IPS DF 19.7 (cell line): ENCODE results near the gene ARL15.

Source experiments
- DNase-seq: peaks from one replicate; pipeline ENCODE4 v3.0.0-alpha.2; 2013; ENCODE audit warnings: low read depth, low spot score

ARL15 gene

DNA sequence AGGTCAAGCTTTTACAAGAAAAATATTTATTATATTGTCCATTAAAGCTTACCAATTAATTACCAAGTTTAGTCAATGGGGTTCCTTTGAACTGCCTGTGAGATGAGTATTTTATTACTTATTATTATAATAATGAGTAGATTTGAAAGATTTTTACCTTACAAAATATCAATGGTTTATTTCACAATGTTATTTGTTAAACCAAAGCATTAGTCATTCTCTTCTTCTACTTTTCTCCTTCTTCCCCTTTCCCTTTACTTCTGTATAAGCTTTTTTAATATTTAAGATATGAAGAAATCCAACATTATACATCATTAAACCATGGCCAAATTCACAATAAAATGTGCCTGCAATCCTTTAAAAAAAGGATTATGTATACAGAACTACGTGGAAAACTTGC, 369.5 kb downstream of the ARL15 start:
- no peak for DNase-seq

DNA sequence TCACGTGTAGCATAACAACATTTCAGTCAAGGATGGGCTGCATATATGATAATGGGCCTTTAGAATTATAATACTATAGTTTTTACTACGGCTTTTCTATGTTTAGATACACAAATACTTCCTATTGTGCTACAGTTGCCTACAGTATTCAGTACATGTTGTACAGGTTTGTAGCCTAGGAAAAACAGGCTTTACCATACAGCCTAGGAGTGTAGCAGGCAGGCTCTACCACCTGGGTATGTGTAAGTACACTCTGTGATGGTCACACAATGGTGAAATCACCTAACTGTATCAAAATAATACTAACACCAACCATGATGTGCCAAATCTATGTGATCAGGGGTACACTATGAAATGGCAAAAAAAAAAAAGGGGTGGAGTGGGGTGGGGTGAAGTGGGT, 372.9 kb downstream of the ARL15 start:
- no peak for DNase-seq

DNA sequence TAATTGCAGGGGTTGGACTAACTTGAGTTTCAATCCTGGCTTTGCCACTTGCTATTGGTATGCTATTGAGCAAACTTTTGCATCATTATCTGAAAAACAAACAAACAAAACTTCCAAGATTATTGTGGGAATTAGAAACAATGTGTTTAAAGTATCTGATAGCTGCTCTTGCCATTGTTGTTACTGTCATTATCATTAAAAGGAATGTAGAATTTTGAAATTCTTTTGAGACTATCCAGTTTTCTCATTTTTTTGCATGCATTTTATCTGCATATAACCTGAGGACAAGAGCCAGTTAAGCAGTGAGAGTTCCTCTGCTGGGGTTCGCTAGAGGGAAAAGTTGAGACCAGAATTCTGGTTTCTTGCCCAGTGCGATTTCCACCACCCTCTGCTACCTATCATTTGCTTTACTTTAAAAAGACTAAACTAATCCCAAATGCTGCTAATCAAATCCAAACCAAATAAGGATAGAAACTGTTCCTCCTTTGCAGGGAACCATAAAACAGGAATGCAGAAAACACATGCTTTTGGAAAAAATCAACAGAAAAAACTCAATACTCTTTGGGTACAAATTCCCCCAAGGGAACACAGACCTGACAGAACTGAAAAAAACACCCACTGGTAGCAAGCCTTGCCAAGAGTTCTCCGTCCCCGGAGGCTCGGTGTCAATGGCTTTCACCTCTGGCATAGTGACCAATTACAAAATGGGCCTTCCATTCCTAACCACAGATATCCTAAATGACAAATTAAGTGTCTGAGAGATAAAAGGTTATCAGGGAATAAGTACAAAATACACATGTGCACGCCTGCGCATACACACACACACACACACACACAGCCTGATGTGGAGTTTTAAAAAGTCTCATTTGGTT, 373.7 kb downstream of the ARL15 start:
- DNase-seq, result no peak

DNA sequence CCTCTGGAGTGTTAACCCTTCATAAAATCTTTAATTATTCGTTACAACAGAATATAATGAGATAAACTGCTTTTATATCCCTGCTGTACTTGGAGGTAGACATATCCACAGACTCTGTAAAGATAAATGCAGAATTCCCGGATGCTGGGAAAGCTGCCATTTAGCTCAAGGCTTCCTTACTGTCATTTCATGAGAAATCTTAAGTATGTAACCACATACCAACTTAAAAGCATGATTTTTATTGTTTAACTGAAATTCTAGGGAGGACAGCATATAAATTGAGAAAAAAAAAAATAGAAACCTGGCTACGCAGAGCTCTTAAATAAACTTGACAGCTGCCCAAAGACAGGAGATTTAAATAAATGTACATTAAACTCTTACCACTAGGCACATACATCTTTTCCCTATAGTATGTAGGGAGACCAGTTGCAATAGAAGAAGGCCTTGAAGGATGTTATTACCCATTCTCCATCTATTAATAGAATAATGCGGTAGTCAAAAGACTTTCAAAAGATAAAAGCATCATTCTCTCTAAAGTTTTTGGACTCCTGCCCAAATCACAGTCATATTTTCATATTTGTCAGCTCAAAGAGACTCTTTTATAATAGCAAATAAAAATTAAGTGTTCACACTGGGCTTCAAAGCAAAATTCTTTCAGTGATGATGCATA, 376.1 kb downstream of the ARL15 start:
- no peak for DNase-seq

DNA sequence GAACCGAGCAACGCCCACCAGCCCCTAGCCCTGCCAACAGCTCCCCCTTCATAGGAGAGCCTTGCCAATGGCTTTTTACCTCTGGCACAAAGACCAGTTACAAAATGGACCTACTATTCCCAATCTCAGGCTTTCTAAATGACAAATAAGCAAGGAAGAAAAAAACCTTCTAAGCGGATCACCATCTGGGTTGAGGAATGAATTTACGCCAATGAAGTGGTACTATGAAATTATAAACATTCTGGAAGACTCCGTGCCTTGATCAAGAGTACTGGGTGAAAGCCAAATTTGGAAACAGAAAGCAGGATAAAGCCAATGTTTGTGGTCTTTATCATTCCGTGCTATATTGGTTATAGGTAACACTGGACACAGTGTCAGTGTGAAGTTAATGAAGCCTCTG, 378.0 kb downstream of the ARL15 start:
- no peak for DNase-seq

DNA sequence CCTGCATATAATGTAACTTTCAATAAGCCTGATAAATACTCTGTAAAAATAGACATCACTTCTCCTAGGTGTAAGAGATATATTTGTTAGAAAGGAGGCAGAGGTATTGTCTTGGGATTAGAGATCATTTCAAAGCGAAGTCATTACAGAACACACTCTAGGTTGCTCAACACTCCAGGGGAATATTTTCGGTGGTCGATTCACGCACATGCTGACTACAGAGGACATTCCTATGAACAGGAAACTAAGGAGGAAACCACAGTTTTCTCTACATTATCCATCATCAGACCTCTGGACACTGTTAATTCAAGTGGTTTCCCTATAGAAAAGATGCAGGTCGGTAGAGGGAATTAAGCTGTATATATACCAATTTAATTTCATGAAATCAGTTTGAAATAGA, 379.9 kb downstream of the ARL15 start:
- DNase-seq, result no peak

DNA sequence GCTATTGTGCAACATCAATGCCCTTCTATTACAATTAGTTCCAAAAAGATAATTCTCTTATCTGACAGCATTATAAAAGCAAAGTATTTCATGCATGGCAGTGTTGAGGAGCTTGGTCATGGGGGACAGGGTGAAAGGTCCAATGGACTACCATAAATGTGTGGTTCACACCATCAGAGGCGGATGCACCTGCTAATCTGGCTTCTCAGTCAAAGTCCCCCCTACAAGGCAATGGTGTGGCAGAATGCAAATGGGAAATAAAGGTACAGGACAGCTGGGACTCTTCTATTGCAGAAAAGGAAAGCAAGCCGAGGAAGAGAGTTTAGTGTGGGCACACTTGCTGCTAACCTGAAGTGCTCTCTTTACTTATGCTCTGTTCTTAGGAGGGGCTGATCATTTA, 380.8 kb downstream of the ARL15 start:
- DNase-seq, result no peak

DNA sequence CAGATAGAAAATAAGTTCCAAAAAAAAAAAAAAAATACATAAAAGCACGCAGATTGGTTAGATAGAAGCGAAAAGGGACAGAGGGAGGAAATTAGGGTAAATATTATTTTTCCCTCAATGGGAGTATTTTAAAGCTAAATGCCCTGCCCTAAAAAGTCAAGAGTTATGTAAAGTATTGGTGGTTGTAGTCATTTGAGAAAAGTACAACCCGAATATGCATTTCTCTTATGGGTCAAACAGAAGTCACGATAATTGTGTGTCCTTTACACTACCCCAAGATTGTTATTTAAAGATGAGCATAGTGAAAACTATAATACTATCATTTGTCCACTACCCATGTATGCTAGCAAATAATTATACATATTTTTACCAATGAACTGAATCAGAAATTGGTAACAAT, 381.2 kb downstream of the ARL15 start:
- DNase-seq, result no peak

DNA sequence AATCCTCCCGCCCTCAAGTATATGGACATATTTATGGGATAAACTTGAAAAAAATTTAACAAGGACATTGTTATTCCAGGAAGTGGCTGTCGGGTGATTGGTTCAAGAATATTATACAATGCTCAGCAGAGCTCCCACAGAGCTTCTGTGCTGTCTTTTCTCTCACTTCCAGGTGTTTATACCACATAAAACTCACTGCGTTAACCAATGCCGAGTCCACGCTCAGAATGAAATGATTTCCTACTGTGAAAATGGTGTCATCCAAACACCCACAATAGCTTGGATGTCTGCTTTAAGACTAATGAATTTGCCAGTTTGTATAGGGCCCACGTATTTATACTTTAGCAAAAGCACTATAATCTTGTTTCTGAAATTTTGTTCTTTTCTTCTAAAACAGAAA, 381.7 kb downstream of the ARL15 start:
- no peak for DNase-seq

DNA sequence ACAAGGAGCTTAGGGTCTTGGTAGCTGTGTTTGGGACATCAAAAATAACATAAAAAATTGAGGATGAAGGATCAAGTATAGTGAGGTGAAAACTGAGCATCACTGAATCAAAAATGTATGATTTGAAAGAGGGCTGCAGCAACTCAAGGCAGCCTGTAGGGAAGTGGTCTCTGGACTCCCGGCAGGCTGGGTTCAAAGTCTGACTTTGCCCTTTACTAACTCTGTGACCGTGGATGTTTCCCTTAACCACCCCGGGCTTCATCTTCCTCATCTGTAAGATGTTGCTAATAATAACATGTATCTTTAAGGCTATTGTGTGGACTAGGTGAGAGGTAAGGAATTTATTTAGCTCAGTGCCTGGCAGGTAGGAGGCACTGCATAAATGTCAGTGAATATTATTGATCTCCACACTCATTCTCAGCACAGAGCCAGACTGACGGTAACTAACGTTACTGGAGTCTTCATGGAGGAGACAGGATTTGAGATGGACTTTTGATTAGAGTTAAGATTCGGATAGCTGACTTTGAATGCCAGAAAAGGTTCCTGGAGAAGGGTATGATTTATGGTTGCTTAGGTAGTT, 382.6 kb downstream of the ARL15 start:
- no peak for DNase-seq

DNA sequence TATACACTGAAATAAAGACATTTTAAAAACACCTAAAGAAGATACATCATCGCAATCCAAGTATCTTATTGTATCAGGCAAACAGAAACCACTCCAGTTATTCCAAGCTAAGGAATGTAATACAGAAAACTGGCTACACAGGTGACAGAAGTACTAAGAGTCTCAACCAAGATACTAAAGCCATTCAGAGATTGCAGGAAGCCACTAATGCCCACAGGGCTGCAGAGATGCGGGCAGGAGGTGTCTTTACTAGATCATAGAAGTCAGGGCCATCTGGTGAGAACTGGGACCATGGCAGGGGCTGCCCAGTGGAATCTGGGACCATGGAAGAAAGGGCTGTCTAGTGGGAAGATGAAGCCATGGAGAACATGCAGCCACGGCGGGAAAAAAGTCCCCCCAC, 384.3 kb downstream of the ARL15 start:
- DNase-seq, result no peak

DNA sequence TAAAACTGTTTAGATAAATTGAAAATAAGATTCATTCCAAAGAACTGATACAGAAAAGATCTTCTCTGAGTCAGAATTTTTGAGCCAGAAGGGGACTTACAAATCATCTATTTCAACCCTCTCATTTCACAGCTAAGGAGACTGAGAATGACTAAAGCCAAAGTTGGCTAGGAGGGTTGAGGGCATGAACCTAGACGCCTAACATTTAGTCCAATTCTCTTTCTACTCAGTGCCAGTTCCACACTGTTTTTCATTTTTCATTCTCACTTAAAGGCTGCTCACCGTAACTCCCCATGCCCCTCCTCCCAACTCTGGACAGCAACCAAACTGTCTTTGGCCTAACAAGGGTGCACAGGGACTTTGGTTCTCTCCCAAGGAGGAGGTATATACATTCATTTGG, 386.0 kb downstream of the ARL15 start:
- DNase-seq, result no peak

DNA sequence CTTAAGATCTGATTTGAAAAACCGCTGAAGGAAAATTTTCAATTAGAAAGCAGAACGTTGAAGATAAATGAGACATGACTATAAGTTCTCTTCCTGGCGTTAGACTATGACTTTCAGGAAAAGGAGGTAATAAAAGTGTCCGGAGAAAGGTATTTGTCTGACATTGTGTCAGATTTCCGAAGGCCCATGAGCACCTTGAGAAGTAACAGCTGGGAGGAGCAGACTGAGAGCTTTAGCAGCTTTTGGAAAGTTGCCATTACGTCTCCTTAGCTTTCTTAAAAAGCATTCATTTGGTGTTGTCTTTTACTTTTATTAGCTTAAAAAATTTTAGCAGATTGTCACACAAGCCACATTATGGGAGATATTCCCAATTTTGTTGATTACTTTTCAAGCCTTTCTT, 386.4 kb downstream of the ARL15 start:
- DNase-seq, result no peak

DNA sequence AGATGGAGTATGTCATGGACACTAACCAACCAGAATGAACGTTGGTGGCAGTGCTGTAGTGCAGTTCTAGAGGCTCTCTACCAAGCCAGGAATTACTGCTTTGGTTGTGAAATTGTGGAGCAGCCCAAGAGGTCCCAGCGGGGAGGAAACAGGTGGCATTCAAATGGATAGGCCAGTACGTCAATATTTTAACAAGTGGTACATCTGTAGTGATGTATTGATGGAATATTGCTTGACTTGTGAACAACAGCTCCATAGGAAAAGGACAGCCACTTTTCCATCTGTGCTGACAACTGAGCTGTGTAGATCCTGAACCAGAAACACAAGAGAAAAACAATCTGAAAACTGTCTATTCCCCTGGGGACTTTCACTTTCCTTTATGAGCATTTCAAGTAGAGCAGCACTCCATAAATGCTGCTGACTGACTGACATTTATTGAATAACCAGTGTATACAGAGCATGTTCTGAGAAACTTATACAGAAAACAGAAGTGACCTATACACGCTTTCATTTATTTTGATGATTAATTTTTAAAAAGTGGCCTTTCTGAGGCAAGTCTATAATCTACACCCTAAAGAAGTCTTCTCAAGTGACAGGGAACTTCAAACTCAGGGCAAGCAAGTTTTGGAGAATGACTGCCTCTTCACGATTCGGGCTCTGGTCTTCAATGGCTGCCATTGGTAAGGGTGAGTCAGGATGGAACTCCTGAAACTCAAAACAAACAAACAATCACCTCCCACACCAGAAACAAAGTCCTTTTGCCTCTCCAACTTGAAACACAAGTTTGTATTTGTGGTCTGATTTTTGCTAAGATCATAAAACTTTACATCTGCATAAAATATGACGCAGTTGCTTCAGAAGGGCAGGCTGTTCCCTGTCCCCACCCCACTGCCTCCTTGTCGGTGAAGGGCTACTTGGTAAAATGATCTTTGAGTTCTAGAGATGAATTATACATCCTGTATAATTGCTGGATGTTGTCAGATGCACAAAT, 387.6 kb downstream of the ARL15 start:
- DNase-seq, result no peak

DNA sequence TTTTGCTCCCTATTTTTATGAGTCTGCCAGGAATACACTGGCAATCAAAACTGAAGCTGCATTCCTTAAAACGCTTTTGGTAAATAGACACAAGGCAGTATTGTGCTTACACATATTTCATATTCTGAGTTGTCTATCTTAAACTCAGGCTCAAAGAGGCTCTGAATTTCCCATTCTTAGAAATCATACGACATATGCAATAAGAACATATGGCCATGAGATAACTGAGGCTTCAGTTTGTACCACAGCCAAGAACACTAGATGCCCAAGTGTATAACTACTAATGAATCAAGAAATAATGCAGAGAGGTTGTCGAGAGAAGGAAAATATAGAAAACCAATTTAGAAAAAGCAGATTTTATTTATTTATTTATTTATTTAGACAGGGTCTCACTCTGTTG, 392.5 kb downstream of the ARL15 start:
- no peak for DNase-seq

DNA sequence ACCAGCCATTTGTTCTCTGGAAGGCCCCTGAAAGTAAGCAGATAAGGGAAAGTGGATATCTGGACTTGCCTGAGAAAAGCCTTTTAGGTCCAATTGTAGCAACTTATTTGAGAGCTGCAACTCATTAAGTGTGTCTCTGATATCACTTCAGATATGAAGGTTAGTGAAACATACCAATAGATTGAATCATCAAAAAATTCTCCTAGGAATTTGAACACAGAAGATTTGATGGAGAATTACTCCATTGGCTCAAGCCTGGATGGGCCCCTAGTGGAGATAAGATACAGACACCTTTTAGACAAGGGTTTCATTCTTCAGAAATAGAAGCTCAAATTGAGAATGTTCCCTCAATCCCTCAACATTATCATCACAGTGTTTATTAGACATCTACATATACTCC, 393.3 kb downstream of the ARL15 start:
- no peak for DNase-seq

DNA sequence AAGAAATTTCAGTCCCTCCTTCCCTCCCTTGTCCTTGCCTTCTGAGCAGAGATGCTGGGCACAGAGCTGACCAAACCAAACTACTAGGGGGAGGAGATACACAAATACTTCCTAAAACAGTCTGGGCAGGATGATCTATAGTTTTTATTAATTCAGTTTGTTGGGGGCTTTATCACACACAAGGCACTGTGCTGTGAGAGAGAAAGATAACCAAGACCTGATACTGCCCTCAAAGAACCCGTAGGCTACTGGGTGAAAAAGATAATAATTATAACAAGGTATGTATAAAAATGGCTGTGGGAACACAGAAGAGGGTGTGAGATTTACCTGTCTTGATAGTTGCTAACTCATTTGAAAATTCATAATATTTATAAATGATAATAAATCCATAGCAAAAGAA, 395.3 kb downstream of the ARL15 start:
- DNase-seq, result no peak

DNA sequence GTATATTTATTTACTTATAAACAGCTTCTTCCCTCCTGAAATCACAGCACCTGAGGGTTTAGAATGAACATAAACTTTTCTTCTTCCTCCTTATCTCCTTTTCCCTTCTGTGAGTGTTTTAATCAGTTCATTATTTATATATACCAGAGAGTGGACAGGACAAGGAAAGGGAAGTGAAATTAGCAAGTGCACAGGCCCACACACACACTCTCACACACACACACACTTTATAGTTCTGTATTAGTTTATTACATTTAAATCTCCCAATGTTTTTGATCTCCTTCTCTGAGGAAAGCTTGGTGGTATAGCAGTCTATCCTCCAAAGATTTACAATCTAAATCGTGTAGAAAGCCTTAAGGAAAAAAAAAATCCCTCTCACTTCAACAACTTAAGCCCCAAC, 396.4 kb downstream of the ARL15 start:
- DNase-seq, result no peak

DNA sequence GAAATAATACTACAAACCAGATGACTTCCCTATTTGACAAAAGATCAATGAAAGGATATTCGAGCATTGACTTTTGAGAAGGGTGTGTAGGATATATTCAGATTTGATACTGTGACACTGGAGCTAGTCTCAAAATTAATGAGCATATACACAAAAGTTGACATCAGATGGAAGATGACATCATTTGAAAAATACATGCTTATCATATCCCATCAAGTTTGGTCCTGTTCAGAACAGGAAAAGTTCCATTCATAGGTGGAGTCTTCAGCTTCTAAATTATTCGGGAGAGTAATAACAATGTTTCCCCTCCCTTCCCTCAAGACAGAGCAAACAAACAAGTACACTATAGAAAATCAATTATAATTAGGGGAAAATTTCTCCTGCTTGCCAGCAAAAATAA, 401.6 kb downstream of the ARL15 start:
- DNase-seq, result no peak

DNA sequence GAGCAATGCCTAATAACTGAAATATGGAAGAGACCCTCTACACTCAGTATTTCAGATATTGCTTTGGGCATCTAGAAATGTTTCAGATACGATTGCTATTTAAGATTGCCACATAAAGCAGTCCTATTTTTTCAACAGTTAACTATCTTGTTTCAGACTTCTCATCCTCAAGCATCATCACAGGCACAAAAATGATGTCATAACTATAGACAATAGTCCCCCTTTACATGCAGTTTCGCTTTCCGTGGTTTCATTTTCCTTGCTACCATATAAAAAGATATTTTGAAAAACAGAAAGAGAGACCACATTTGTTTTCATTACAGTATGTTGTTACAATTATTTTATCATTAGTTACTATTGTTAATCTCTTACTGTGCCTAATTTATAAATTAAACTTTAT, 402.5 kb downstream of the ARL15 start:
- DNase-seq, result no peak

DNA sequence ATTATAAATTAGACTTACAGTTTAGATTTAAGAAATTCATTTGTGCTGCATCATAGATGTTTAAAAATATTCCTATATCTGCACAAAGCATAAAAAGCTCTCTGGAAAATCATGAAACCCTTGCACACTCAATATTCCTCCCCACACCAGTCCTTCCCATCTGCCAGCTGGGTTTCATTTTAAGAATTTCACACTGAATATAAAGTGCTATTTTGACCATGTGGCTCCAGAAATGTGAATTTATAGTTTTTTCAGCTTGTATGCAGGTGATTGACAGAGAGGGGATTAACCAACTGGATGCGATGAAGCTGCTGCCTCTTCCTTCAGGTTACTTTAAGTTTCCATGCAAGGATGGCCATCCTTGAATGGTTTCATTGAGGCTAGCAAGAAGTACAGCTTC, 403.6 kb downstream of the ARL15 start:
- DNase-seq, result no peak
